HEK293 (cell line): ENCODE results near the gene ATP5MC3.

Experiments used
- CTCF ChIA-PET: fragments of 350-600 bp; formaldehyde crosslinking; extraction: SDS; loops from one replicate; lab custom pipeline; 2021; ENCODE audit warnings: antibody characterized with exemption; lab: Yijun Ruan, JAX
- POLR2A ChIA-PET: fragments of 300-600 bp; formaldehyde crosslinking; extraction: SDS; loops from one replicate; lab custom pipeline; 2020; ENCODE audit warnings: antibody characterized with exemption, inconsistent platforms; lab: Yijun Ruan, JAX
- H3K27ac ChIP-seq: fragments of 200-500 bp; sonication (Bioruptor generic); 2 replicates; pipeline ENCODE4 v1.5.1; 2014; ENCODE audit warnings: low read depth, low read length, control low read depth, inconsistent platforms; ENCODE audit errors: extremely low read depth
- H3K36me3 ChIP-seq, 2 experiments: fragments of 200-500 bp in 1 of 2; sonication (Bioruptor generic) in 1 of 2; 1 replicate in 1 of 2; 2 replicates in 1 of 2; pipeline ENCODE4 v1.5.1; 2014 to 2017; ENCODE audit warnings: inconsistent platforms in 2 of 2, low read length in 2 of 2; ENCODE audit not compliant: control insufficient read depth in 2 of 2, insufficient read depth in 1 of 2
- H3K4me1 ChIP-seq: fragments of 200-500 bp; sonication (Bioruptor generic); 2 replicates; pipeline ENCODE4 v1.5.1; 2014; ENCODE audit warnings: mild to moderate bottlenecking, low read length, inconsistent platforms; ENCODE audit not compliant: control insufficient read depth, insufficient read depth
- H3K4me3 ChIP-seq: 2 replicates; pipeline ENCODE4 v1.5.1; 2011; ENCODE audit warnings: low read depth, mild to moderate bottlenecking, control low read depth, low read length, moderate library complexity
- H3K9me3 ChIP-seq: fragments of 200-500 bp; sonication (Bioruptor generic); 2 replicates; pipeline ENCODE4 v1.5.1; 2014; ENCODE audit warnings: low read depth, low read length, inconsistent platforms; ENCODE audit not compliant: control insufficient read depth, insufficient read depth
- BCL11B ChIP-seq: fragments of 450-650 bp; formaldehyde crosslinking; IDR thresholded peaks from 2 replicates; pipeline ENCODE4 v1.5.1; 2016; ENCODE audit warnings: low read depth, missing biosample characterization, missing genetic modification characterization
- EGR2 ChIP-seq: fragments of 450-650 bp; formaldehyde crosslinking; IDR thresholded peaks from 2 replicates; pipeline ENCODE4 v1.5.1; 2016; ENCODE audit warnings: low read depth, missing biosample characterization, missing genetic modification characterization
- FEZF1 ChIP-seq: fragments of 450-650 bp; formaldehyde crosslinking; IDR thresholded peaks from 2 replicates; pipeline ENCODE4 v1.5.1; 2016; ENCODE audit warnings: missing biosample characterization, missing genetic modification characterization
- GFI1B ChIP-seq: fragments of 450-650 bp; formaldehyde crosslinking; IDR thresholded peaks from 2 replicates; pipeline ENCODE4 v1.5.1; 2016; ENCODE audit warnings: missing biosample characterization, missing genetic modification characterization
- GLI2 ChIP-seq: fragments of 450-650 bp; formaldehyde crosslinking; IDR thresholded peaks from 2 replicates; pipeline ENCODE4; 2017; ENCODE audit warnings: missing biosample characterization, missing genetic modification characterization, low read depth, borderline replicate concordance
- PRDM1 ChIP-seq: fragments of 450-650 bp; formaldehyde crosslinking; IDR thresholded peaks from 2 replicates; pipeline ENCODE4; 2016; ENCODE audit warnings: missing biosample characterization, missing genetic modification characterization
- RBAK ChIP-seq: fragments of 450-650 bp; formaldehyde crosslinking; IDR thresholded peaks from 2 replicates; pipeline ENCODE4 v1.5.1; 2016; ENCODE audit warnings: missing biosample characterization, missing genetic modification characterization
- SALL2 ChIP-seq: fragments of 450-650 bp; formaldehyde crosslinking; IDR thresholded peaks from 2 replicates; pipeline ENCODE4 v1.5.0; 2017; ENCODE audit warnings: missing biosample characterization, mild to moderate bottlenecking, missing genetic modification characterization, borderline replicate concordance
- SETDB1 ChIP-seq: IDR thresholded peaks from one replicate; pipeline ENCODE4 v1.6.1; 2017; ENCODE audit warnings: mild to moderate bottlenecking, low read length, moderate library complexity, mixed read lengths; ENCODE audit not compliant: insufficient read length
- SP2 ChIP-seq: fragments of 450-650 bp; formaldehyde crosslinking; IDR thresholded peaks from 2 replicates; pipeline ENCODE4 v1.5.1; 2016; ENCODE audit warnings: missing biosample characterization, missing genetic modification characterization
- SP3 ChIP-seq: fragments of 450-650 bp; formaldehyde crosslinking; IDR thresholded peaks from 2 replicates; pipeline ENCODE4 v1.5.1; 2016; ENCODE audit warnings: missing biosample characterization, missing genetic modification characterization
- TCF7L2 ChIP-seq: IDR thresholded peaks from 2 replicates; pipeline ENCODE4 v1.6.1; 2011; ENCODE audit warnings: low read depth, mild to moderate bottlenecking, inconsistent platforms, low read length, moderate library complexity, borderline replicate concordance
- YY2 ChIP-seq: fragments of 450-650 bp; formaldehyde crosslinking; IDR thresholded peaks from 2 replicates; pipeline ENCODE4 v1.5.1; 2016; ENCODE audit warnings: missing biosample characterization, missing genetic modification characterization
- ZBTB49 ChIP-seq: fragments of 450-650 bp; formaldehyde crosslinking; IDR thresholded peaks from 2 replicates; pipeline ENCODE4 v1.5.1; 2016; ENCODE audit warnings: missing biosample characterization, missing genetic modification characterization, low read depth
- ZFHX2 ChIP-seq: fragments of 450-650 bp; formaldehyde crosslinking; conservative IDR thresholded peaks from 2 replicates; pipeline ENCODE4 v1.5.1; 2016; ENCODE audit warnings: missing biosample characterization, missing genetic modification characterization
- ZIC2 ChIP-seq: fragments of 450-650 bp; formaldehyde crosslinking; IDR thresholded peaks from 2 replicates; pipeline ENCODE4 v1.5.1; 2016; ENCODE audit warnings: missing biosample characterization, missing genetic modification characterization
- ZNF121 ChIP-seq: fragments of 450-650 bp; formaldehyde crosslinking; IDR thresholded peaks from 2 replicates; pipeline ENCODE4 v1.5.1; 2016; ENCODE audit warnings: missing biosample characterization, missing genetic modification characterization
- ZNF19 ChIP-seq: fragments of 450-650 bp; formaldehyde crosslinking; IDR thresholded peaks from 2 replicates; pipeline ENCODE4; 2016; ENCODE audit warnings: missing biosample characterization, missing genetic modification characterization, low read depth
- ZNF302 ChIP-seq: fragments of 450-650 bp; formaldehyde crosslinking; IDR thresholded peaks from 2 replicates; pipeline ENCODE4 v1.5.1; 2016; ENCODE audit warnings: missing biosample characterization, missing genetic modification characterization, low read depth
- ZNF341 ChIP-seq: fragments of 450-650 bp; formaldehyde crosslinking; IDR thresholded peaks from 2 replicates; pipeline ENCODE4; 2016; ENCODE audit warnings: low read depth, missing biosample characterization, missing genetic modification characterization
- ZNF510 ChIP-seq: fragments of 450-650 bp; formaldehyde crosslinking; IDR thresholded peaks from 2 replicates; pipeline ENCODE4 v1.5.1; 2018; ENCODE audit warnings: mild to moderate bottlenecking, missing genetic modification characterization, missing biosample characterization; ENCODE audit not compliant: insufficient replicate concordance
- ZNF600 ChIP-seq: fragments of 450-650 bp; formaldehyde crosslinking; IDR thresholded peaks from 2 replicates; pipeline ENCODE4 v1.5.1; 2016; ENCODE audit warnings: missing biosample characterization, missing genetic modification characterization
- ZNF654 ChIP-seq: fragments of 450-650 bp; formaldehyde crosslinking; IDR thresholded peaks from 2 replicates; pipeline ENCODE4 v1.5.1; 2016; ENCODE audit warnings: low read depth, missing biosample characterization, missing genetic modification characterization
- TF ChIP-seq, protein P1 (sequence below): fragments of 450-650 bp; formaldehyde crosslinking; IDR thresholded peaks from 2 replicates; pipeline ENCODE4 v1.5.1; 2016; ENCODE audit warnings: missing biosample characterization, missing genetic modification characterization
- TF ChIP-seq, protein P2 (sequence below): fragments of 450-650 bp; formaldehyde crosslinking; IDR thresholded peaks from 2 replicates; pipeline ENCODE4 v1.5.1; 2016; ENCODE audit warnings: missing biosample characterization, missing genetic modification characterization

The ATP5MC3 gene

DNA sequence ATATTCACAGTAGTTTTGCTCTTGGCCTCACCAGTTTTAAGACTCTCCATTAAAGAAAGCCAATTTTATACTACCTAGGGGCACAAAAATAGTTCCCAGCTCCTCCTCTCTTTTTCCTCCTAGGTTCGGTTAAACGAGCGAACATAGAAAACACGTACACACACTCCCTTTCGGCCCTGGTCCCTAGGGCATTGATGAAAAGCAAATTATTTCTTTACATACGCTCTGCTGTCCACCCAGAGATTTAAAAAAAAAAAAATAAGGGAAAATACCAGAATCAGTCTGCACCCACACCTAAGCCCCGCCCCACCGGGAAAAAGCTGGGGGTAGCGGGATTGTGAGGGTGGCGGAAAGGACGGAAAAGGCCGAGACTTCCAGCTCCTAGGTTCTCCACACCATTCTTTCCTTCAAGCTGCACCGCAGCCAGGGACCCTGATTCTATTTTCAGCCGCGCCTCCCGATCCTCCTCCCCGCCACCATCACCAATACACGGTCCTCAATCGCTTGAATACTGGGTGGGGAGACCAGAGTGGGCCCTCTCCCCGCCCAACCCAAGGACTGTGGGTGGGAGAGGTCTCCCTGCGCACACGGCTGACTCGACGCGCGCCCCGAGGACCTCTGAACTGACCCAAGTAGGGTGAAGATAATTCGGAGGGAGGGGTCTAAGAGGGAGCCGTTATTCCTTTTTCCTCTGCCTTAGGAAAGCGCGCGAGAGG lies 14.3 kb downstream of the ATP5MC3 start:
- TF ChIP-seq TCF7L2 = no peak
- no peak for TF ChIP-seq YY2 (tag by site-specific recombination)
- no peak for TF ChIP-seq RBAK (tag by site-specific recombination)
- TF ChIP-seq ZBTB49 (tag by site-specific recombination) = no peak
- TF ChIP-seq GLI2 (tag by site-specific recombination) = no peak
- TF ChIP-seq, protein P1, sequence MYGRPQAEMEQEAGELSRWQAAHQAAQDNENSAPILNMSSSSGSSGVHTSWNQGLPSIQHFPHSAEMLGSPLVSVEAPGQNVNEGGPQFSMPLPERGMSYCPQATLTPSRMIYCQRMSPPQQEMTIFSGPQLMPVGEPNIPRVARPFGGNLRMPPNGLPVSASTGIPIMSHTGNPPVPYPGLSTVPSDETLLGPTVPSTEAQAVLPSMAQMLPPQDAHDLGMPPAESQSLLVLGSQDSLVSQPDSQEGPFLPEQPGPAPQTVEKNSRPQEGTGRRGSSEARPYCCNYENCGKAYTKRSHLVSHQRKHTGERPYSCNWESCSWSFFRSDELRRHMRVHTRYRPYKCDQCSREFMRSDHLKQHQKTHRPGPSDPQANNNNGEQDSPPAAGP (tag by site-specific recombination) = no peak
- no peak for TF ChIP-seq FEZF1 (tag by site-specific recombination)
- peak; percentile 37 for TF ChIP-seq ZFHX2
- no peak for TF ChIP-seq SETDB1
- TF ChIP-seq SALL2 (tag by site-specific recombination) = no peak
- TF ChIP-seq ZIC2 (tag by site-specific recombination) = no peak
- no peak for TF ChIP-seq GFI1B (tag by site-specific recombination)
- TF ChIP-seq SP3 = peak; percentile 60
- peak; percentile 49; the same call in 1 of the 2 replicates for TF ChIP-seq EGR2
- no peak for TF ChIP-seq ZNF19
- peak; percentile 22 for TF ChIP-seq ZNF510 (tag by site-specific recombination)
- peak; percentile 80 for TF ChIP-seq SP2 (tag by site-specific recombination)
- no peak for TF ChIP-seq ZNF600
- no peak for TF ChIP-seq ZNF302 (tag by site-specific recombination)
- TF ChIP-seq ZNF654 (tag by site-specific recombination) = no peak
- no peak for TF ChIP-seq ZNF121 (tag by site-specific recombination)
- peak; percentile 89 for TF ChIP-seq ZNF341 (tag by site-specific recombination)
- 0 out of 2 replicates have a peak, but pooled peaks have one; percentile 13 for TF ChIP-seq PRDM1 (tag by site-specific recombination)
- no peak for TF ChIP-seq BCL11B (tag by site-specific recombination)
- TF ChIP-seq, protein P2, sequence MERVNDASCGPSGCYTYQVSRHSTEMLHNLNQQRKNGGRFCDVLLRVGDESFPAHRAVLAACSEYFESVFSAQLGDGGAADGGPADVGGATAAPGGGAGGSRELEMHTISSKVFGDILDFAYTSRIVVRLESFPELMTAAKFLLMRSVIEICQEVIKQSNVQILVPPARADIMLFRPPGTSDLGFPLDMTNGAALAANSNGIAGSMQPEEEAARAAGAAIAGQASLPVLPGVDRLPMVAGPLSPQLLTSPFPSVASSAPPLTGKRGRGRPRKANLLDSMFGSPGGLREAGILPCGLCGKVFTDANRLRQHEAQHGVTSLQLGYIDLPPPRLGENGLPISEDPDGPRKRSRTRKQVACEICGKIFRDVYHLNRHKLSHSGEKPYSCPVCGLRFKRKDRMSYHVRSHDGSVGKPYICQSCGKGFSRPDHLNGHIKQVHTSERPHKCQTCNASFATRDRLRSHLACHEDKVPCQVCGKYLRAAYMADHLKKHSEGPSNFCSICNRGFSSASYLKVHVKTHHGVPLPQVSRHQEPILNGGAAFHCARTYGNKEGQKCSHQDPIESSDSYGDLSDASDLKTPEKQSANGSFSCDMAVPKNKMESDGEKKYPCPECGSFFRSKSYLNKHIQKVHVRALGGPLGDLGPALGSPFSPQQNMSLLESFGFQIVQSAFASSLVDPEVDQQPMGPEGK (tag by site-specific recombination) = no peak
- no peaks in the 10 kb centered on the region for H3K36me3 ChIP-seq
- peak overlapping the region; percentile 82 for H3K27ac ChIP-seq
- CTCF ChIA-PET = interaction anchor here (0.6 to 1.2 kb wide), 3 partner anchors 55 to 396 kb away, joined by 3 to 4 read pairs (median 4); no protein-coding TSS in a partner anchor
- H3K4me3 ChIP-seq = peak overlapping the region; percentile 77
- no peaks in the 10 kb centered on the region for H3K4me1 ChIP-seq
- POLR2A ChIA-PET = interaction anchor here (0.7 kb wide), 1 partner anchor 926 kb away, joined by 3 read pairs; no protein-coding TSS in a partner anchor
- H3K9me3 ChIP-seq = no peaks in the 10 kb centered on the region
